HepG2 (cell line): ENCODE measurements around the gene EYA4.

Experiments
- ARNT ChIP-seq: fragments of 450-650 bp; IDR thresholded peaks from 2 replicates; pipeline ENCODE4 v1.6.1; 2017
- CENPT ChIP-seq: sonication (generic); formaldehyde crosslinking; IDR thresholded peaks from 2 replicates; pipeline ENCODE4 v1.8.0; 2022; ENCODE audit warnings: low read depth, mild to moderate bottlenecking, moderate library complexity, missing genetic modification reagents
- CTCF ChIP-seq: sonication (generic); formaldehyde crosslinking; IDR thresholded peaks from 2 replicates; pipeline ENCODE4 v1.5.0; 2020; ENCODE audit warnings: mild to moderate bottlenecking, missing genetic modification reagents, moderate library complexity
- ESRRA ChIP-seq: sonication (generic); formaldehyde crosslinking; IDR thresholded peaks from 2 replicates; pipeline ENCODE4 v1.5.1; 2020; ENCODE audit warnings: mild to moderate bottlenecking, low read depth, missing genetic modification reagents
- FOXJ3 ChIP-seq: sonication (generic); formaldehyde crosslinking; IDR thresholded peaks from 2 replicates; pipeline ENCODE4 v1.4.0; 2020; ENCODE audit warnings: missing genetic modification reagents, mild to moderate bottlenecking, borderline replicate concordance
- FOXP4 ChIP-seq: sonication (generic); formaldehyde crosslinking; IDR thresholded peaks from 2 replicates; pipeline ENCODE4 v1.4.0; 2020; ENCODE audit warnings: missing genetic modification reagents
- KAT2B ChIP-seq: fragments of 150-350 bp; IDR thresholded peaks from 2 replicates; pipeline ENCODE4 v1.6.1; 2014; ENCODE audit warnings: low read depth, low read length, borderline replicate concordance
- MYNN ChIP-seq: sonication (generic); formaldehyde crosslinking; IDR thresholded peaks from 2 replicates; pipeline ENCODE4 v1.4.0; 2020; ENCODE audit warnings: mild to moderate bottlenecking, low read depth, missing genetic modification reagents
- POLR2AphosphoS5 ChIP-seq: IDR thresholded peaks from 2 replicates; pipeline ENCODE4 v1.6.1; 2012; ENCODE audit warnings: low read depth, low read length
- SMYD3 ChIP-seq: sonication (generic); formaldehyde crosslinking; IDR thresholded peaks from 2 replicates; pipeline ENCODE4 v1.8.1; 2023; ENCODE audit warnings: mild to moderate bottlenecking, missing genetic modification reagents
- THAP11 ChIP-seq: IDR thresholded peaks from 2 replicates; pipeline ENCODE4 v1.6.1; 2016; ENCODE audit warnings: missing biosample characterization, missing genetic modification reagents
- ZNF318 ChIP-seq: sonication (generic); formaldehyde crosslinking; IDR thresholded peaks from 2 replicates; pipeline ENCODE4 v1.4.0; 2020; ENCODE audit warnings: mild to moderate bottlenecking, missing genetic modification reagents
- ZNF605 ChIP-seq: sonication (generic); formaldehyde crosslinking; IDR thresholded peaks from 2 replicates; pipeline ENCODE4 v1.8.0; 2022; ENCODE audit warnings: mild to moderate bottlenecking, missing genetic modification reagents
- ZSCAN30 ChIP-seq: sonication (generic); formaldehyde crosslinking; IDR thresholded peaks from 2 replicates; pipeline ENCODE4 v1.5.0; 2020; ENCODE audit warnings: mild to moderate bottlenecking, missing genetic modification reagents

GRCh38 chr6:133567636-133568035 is 326.5 kb downstream of the EYA4 start:
- TF ChIP-seq CENPT (no peak), ZNF605 (CRISPR knock-in tag) (no peak), POLR2AphosphoS5 (no peak), MYNN (no peak), ESRRA (CRISPR knock-in tag) (no peak), ARNT (no peak), FOXP4 (CRISPR knock-in tag) (no peak), THAP11 (CRISPR knock-in tag) (no peak), ZSCAN30 (CRISPR knock-in tag) (no peak), CTCF (no peak), KAT2B (no peak), ZNF318 (CRISPR knock-in tag) (no peak), FOXJ3 (CRISPR knock-in tag) (no peak), SMYD3 (CRISPR knock-in tag) (no peak)
